Hepatocyte (in vitro differentiated cells): Measurements from ENCODE around the gene PCBD1. TPM values are rescaled to one million over a fixed set of nuclear protein-coding genes. Genes with fewer than 3 reads are reported as not detected.

Experiments
- DNase-seq: peaks from one replicate; pipeline ENCODE4 v3.0.0-alpha.2; 2016; ENCODE audit warnings: low spot score
- H2AFZ ChIP-seq: fragments of 200-600 bp; sonication (generic); 2 replicates; pipeline ENCODE4 v1.6.0; 2016; ENCODE audit warnings: antibody characterized with exemption, mild to moderate bottlenecking
- H3K27ac ChIP-seq: fragments of 200-600 bp; sonication (generic); 2 replicates; pipeline ENCODE4 v1.5.1; 2016; ENCODE audit warnings: mild to moderate bottlenecking
- H3K27me3 ChIP-seq: fragments of 200-600 bp; sonication (generic); 2 replicates; pipeline ENCODE4 v1.6.1; 2016
- H3K36me3 ChIP-seq: fragments of 200-600 bp; sonication (generic); replicated peaks from 2 replicates; pipeline ENCODE4 v1.5.1; 2016; ENCODE audit warnings: low read depth; ENCODE audit not compliant: insufficient read depth
- H3K4me1 ChIP-seq: fragments of 200-600 bp; sonication (generic); 2 replicates; pipeline ENCODE4 v1.5.1; 2016; ENCODE audit warnings: mild to moderate bottlenecking, moderate library complexity; ENCODE audit not compliant: insufficient read depth
- H3K4me2 ChIP-seq: fragments of 200-600 bp; sonication (generic); 2 replicates; pipeline ENCODE4 v1.6.0; 2016
- H3K4me3 ChIP-seq: fragments of 200-600 bp; sonication (generic); 2 replicates; pipeline ENCODE4 v1.5.1; 2016; ENCODE audit warnings: mild to moderate bottlenecking
- H3K79me2 ChIP-seq: fragments of 200-600 bp; sonication (generic); 2 replicates; pipeline ENCODE4 v1.6.0; 2017; ENCODE audit warnings: mild to moderate bottlenecking
- H3K9me2 ChIP-seq: fragments of 200-600 bp; sonication (generic); replicated peaks from 2 replicates; pipeline ENCODE4 v1.6.0; 2017; ENCODE audit warnings: mild to moderate bottlenecking; ENCODE audit not compliant: insufficient read depth
- H3K9me3 ChIP-seq: fragments of 200-600 bp; sonication (generic); 2 replicates; pipeline ENCODE4 v1.5.1; 2016; ENCODE audit warnings: low read depth, mild to moderate bottlenecking
- H4K20me1 ChIP-seq: fragments of 200-600 bp; sonication (generic); 2 replicates; pipeline ENCODE4 v1.6.0; 2016; ENCODE audit warnings: mild to moderate bottlenecking; ENCODE audit not compliant: insufficient read depth, poor library complexity, severe bottlenecking
- CTCF ChIP-seq: fragments of 200-600 bp; sonication (generic); IDR thresholded peaks from 2 replicates; pipeline ENCODE4 v1.5.1; 2016; ENCODE audit warnings: antibody characterized with exemption, mild to moderate bottlenecking; ENCODE audit not compliant: poor library complexity
- EZH2 ChIP-seq: fragments of 200-600 bp; sonication (generic); IDR thresholded peaks from 2 replicates; pipeline ENCODE4 v1.6.1; 2016; ENCODE audit warnings: antibody characterized with exemption, mild to moderate bottlenecking, borderline replicate concordance
- EZH2phosphoT487 ChIP-seq: fragments of 200-600 bp; sonication (generic); IDR thresholded peaks from one replicate; pipeline ENCODE4 v1.6.1; 2018; ENCODE audit warnings: antibody characterized with exemption, mild to moderate bottlenecking, low read depth, moderate library complexity; ENCODE audit not compliant: unreplicated experiment, severe bottlenecking
- WGBS: methylation state at CpG from one replicate; pipeline ENCODE4 v1.1.6; 2016; ENCODE audit warnings: low lambda C conversion rate; ENCODE audit errors: missing lambda C conversion rate; 5-methylcytosine and 5-hydroxymethylcytosine counted together
- polyA plus RNA-seq: library from polyadenylated mRNA; unstranded; fragments of >200 nt; fragmentation: Nextera tagmentation; extraction: Ambion mirVana; gene quantifications from 2 replicates; pipeline ENCODE4 v1.2.1, GENCODE V29; 2016
- total RNA-seq: library from RNA; depleted of rRNA; stranded (reverse); fragments of >200 nt; gene quantifications from 2 replicates; pipeline ENCODE4 v1.2.3, GENCODE V29; 2014

PCBD1 gene
- total and polyA plus RNA-seq, 2 experiments from 2014 or later: 81.5 to 122 TPM

- H3K4me2 ChIP-seq: no peak overlapping the region
- H3K36me3 ChIP-seq: no peaks in the 10 kb centered on the region
- H3K9me3 ChIP-seq: no peaks in the 10 kb centered on the region
Observed at GRCh38 chr10:70899096-70899495, 10.7 kb upstream of the PCBD1 start.

DNA sequence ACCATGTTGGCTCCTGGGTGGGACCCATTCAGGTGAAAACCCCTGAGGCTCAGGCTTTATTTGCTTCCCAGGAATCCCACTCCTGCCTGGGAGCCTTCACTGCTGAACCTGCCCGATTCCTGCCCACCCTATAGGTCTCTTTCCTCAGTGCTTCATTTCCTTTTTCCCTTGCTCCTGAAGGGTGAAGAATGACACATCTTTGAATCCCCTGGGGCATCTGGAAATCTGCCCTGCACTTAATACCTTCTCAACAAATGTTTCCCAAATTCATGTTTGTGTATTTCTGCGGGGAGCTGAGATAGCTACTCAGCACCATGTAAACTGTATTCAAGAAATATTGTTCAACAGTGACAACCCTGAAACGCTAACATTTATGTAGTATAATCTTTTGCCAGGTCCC lies 10.3 kb upstream of the PCBD1 start:
- DNase-seq: no peak
- Histone ChIP-seq H3K36me3 (no peaks in the 10 kb centered on the region), H3K4me2 (no peak overlapping the region), H2AFZ (no peak overlapping the region), H4K20me1 (no peaks in the 10 kb centered on the region), H3K79me2 (no peaks in the 10 kb centered on the region), H3K27ac (no peak overlapping the region), H3K27me3 (no peaks in the 10 kb centered on the region), H3K4me3 (no peak overlapping the region), H3K4me1 (no peaks in the 10 kb centered on the region), H3K9me2 (no peaks in the 10 kb centered on the region), H3K9me3 (no peaks in the 10 kb centered on the region)
- 80% methylated on average over 3 of the region's 3 CpGs for WGBS
- TF ChIP-seq EZH2phosphoT487 (no peak), EZH2 (no peak), CTCF (no peak)

More at GRCh38 chr10:70899096-70899495, 10.7 kb upstream of the PCBD1 start:
- Histone ChIP-seq H2AFZ (no peak overlapping the region), H3K27ac (no peak overlapping the region), H3K27me3 (no peaks in the 10 kb centered on the region), H4K20me1 (no peaks in the 10 kb centered on the region), H3K9me2 (no peaks in the 10 kb centered on the region), H3K4me3 (no peak overlapping the region), H3K79me2 (no peaks in the 10 kb centered on the region), H3K4me1 (no peaks in the 10 kb centered on the region)
- TF ChIP-seq EZH2 (no peak), EZH2phosphoT487 (no peak), CTCF (no peak)
- 80% methylated on average over 4 of the region's 4 CpGs for WGBS
- DNase-seq: no peak

GRCh38 chr10:70896551-70896950 lies 8.2 kb upstream of the PCBD1 start:
- Histone ChIP-seq H3K9me2 (no peaks in the 10 kb centered on the region), H3K4me1 (no peaks in the 10 kb centered on the region), H4K20me1 (no peaks in the 10 kb centered on the region), H3K9me3 (no peaks in the 10 kb centered on the region), H3K27me3 (no peaks in the 10 kb centered on the region), H3K4me3 (no peak overlapping the region), H3K36me3 (no peaks in the 10 kb centered on the region), H3K27ac (no peak overlapping the region), H3K79me2 (no peaks in the 10 kb centered on the region), H3K4me2 (no peak overlapping the region), H2AFZ (no peak overlapping the region)
- 96% methylated on average over 1 of the region's 1 CpG for WGBS
- DNase-seq: no peak
- TF ChIP-seq CTCF (no peak), EZH2phosphoT487 (no peak), EZH2 (no peak)

- no peaks in the 10 kb centered on the region for H3K27me3 ChIP-seq
- no peak overlapping the region for H3K27ac ChIP-seq
- WGBS: 94% methylated on average over 2 of the region's 2 CpGs
- no peak for TF ChIP-seq EZH2
- no peak for TF ChIP-seq CTCF
- TF ChIP-seq EZH2phosphoT487: no peak
- H3K79me2 ChIP-seq: no peaks in the 10 kb centered on the region
- no peak overlapping the region for H3K4me3 ChIP-seq
- DNase-seq: no peak
- H3K9me2 ChIP-seq: no peaks in the 10 kb centered on the region
- H3K9me3 ChIP-seq: no peaks in the 10 kb centered on the region
- peaks cover 12% of the 10 kb centered on the region for H3K4me1 ChIP-seq
- no peaks in the 10 kb centered on the region for H4K20me1 ChIP-seq
- no peaks in the 10 kb centered on the region for H3K36me3 ChIP-seq
- H2AFZ ChIP-seq: no peak overlapping the region
- no peak overlapping the region for H3K4me2 ChIP-seq
Observed at GRCh38 chr10:70894416-70894815, 6.1 kb upstream of the PCBD1 start.
